ENCODE data around the gene SFRP2. TPM values are rescaled to one million over a fixed set of nuclear protein-coding genes. Genes with fewer than 3 reads are reported as not detected.

Gene SFRP2
- total RNA-seq, 5 donors from 2014 or later (not counting 1 experiment from before 2014, with no cell fraction given): 0.36 to 0.82 (median 0.47) TPM; not detected in 2

DNA sequence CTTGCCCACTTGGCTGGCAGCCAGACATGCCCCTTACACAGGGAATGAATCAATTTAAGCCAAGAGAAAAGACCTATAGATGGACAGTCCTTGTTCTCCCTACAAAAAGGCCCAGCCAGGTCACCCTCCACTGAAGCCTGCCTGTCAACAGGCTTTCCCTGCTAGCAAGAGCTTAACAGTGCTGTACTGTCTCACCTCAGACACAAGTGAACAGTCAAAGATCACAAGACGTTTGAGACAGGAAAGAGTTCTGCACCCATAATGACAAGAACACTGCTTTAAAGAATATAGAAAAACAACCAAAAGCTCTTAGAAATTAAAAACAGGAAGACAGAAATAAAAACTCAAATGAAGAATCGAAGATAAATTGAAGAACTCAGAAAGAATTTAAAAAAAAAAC, 33.7 kb downstream of the SFRP2 start:
- Histone ChIP-seq H3K9me3 (no peaks in the 10 kb centered on the region), H3K4me1 (ENCODE audit: control insufficient read depth in 1 of 2, extremely low read depth in 1 of 2, insufficient read depth in 2 of 2, low read length in 2 of 2) (peaks cover 16 to 18% of the 10 kb centered on the region in 2 experiments), H3K27ac (ENCODE audit: low read length) (no peak overlapping the region), H3K36me3 (ENCODE audit: control insufficient read depth in 2 of 2, extremely low read depth in 1 of 2, insufficient read depth in 1 of 2, low read length in 1 of 2) (no peaks in the 10 kb centered on the region), H3K4me3 (ENCODE audit: control insufficient read depth in 1 of 2, extremely low read depth in 1 of 2, low read length in 1 of 2) (no peak overlapping the region), H3K27me3 (replicated peaks in 1 of 2; ENCODE audit: control insufficient read depth in 2 of 2, extremely low read depth in 1 of 2, insufficient read depth in 2 of 2, low read length in 1 of 2) (peaks cover 0 to 24% of the 10 kb centered on the region in 2 experiments)
- peaks cover 4 to 26% of the 10 kb centered on the region in 2 donors for H3K27me3 Mint-ChIP-seq
- ChIA-PET CTCF (interaction anchor here in 1 of 2 donors (0.7 kb wide), 1 partner anchor 908 kb away, joined by 4 read pairs; no protein-coding TSS in a partner anchor), POLR2A (interaction anchor here (0.6 kb wide), 3 partner anchors 20 to 576 kb away, joined by 3 to 4 read pairs (median 3); no protein-coding TSS in a partner anchor)
- peaks cover 39 to 45% (median 40%) of the 10 kb centered on the region in 3 donors for H3K4me1 Mint-ChIP-seq
- H3K4me3 Mint-ChIP-seq: peak overlapping the region in 2 of 3 donors; percentile 21 to 39
- H3K27ac Mint-ChIP-seq: peak overlapping the region; percentile 91 to 95
- no peaks in the 10 kb centered on the region for H3K36me3 Mint-ChIP-seq
- no peaks in the 10 kb centered on the region for H3K9me3 Mint-ChIP-seq
- ATAC-seq (replicated peaks in 1 of 4) (peak; percentile 58 to 81 (median 68)), DNase-seq (peak in 10 of 35 experiments; percentile 1 to 33 (median 12))
- WGBS (ENCODE audit: insufficient coverage): no CpG with 5 or more reads among the region's 2 CpGs

DNA sequence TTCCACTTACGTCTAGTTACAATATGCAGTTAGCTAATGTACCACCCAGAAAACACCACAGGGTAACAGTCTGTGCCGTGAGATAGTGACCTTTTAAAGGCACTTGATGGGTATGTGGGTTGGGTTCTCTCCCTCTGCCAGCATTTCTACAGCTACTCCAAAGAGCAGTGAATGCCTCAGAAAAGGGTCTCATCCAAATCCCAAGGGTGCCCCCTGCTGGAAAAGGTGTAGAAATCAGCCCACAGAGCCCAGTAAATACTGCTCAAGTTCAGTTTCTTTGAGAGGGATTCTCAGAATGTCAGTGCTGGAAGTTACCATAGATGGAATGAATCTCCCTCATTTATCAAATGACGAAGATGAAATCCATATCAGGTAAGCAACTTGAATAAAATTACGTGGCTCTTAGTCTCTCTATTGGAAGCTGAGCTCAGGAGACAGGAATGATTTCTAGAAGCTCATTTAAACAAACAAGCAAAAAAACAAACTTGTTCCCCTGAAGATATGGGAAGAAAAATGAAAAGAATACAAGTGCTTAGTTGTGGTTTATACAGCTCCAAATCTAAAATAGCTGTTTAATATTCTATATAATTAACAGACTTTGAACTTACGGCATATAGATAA, 38.6 kb downstream of the SFRP2 start:
- peaks cover 0 to 5% of the 10 kb centered on the region in 2 donors for H3K27me3 Mint-ChIP-seq
- H3K27me3 ChIP-seq (replicated peaks in 1 of 2; ENCODE audit: control insufficient read depth in 2 of 2, extremely low read depth in 1 of 2, insufficient read depth in 2 of 2, low read length in 1 of 2): no peaks in the 10 kb centered on the region

DNA sequence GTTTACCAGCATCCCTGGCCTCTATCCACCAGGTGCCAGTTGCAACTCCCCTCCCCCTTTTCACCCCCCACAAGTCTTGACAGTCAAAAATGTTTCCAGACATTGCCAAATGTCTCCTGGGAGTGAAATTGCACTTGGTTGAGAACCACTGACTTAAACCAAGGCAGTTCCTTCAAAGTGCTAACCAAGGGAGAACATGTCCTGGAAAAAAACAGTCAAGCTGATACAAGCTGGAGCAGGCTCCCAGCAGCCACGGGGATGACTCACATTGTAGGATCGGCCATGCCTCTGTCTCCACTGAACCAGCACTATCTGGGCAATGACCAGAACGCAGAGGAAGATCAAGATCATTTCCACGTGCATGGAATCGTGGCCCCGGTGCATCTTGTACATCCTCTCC, 40.5 kb downstream of the SFRP2 start:
- peaks cover 0 to 5% of the 10 kb centered on the region in 2 experiments for H3K27me3 ChIP-seq (replicated peaks in 1 of 2; ENCODE audit: control insufficient read depth in 2 of 2, extremely low read depth in 1 of 2, insufficient read depth in 2 of 2, low read length in 1 of 2)
- Mint-ChIP-seq H3K4me1 (no peaks in the 10 kb centered on the region), H3K27me3 (peaks cover 0 to 5% of the 10 kb centered on the region in 2 donors), H3K27ac (no peak overlapping the region), H3K9me3 (no peaks in the 10 kb centered on the region), H3K36me3 (no peaks in the 10 kb centered on the region), H3K4me3 (no peak overlapping the region)
- H3K4me1 ChIP-seq (ENCODE audit: control insufficient read depth in 1 of 2, extremely low read depth in 1 of 2, insufficient read depth in 2 of 2, low read length in 2 of 2): no peaks in the 10 kb centered on the region
- no peak overlapping the region for H3K4me3 ChIP-seq (ENCODE audit: control insufficient read depth in 1 of 2, extremely low read depth in 1 of 2, low read length in 1 of 2)
- DNase-seq (no peak), ATAC-seq (replicated peaks in 1 of 4) (no peak)
- H3K36me3 ChIP-seq (ENCODE audit: control insufficient read depth in 2 of 2, extremely low read depth in 1 of 2, insufficient read depth in 1 of 2, low read length in 1 of 2): no peaks in the 10 kb centered on the region
- CTCF ChIA-PET: no interaction called here
- WGBS (ENCODE audit: insufficient coverage): 86% methylated on average over 3 of the region's 6 CpGs
- H3K27ac ChIP-seq (ENCODE audit: low read length): no peak overlapping the region
- H3K9me3 ChIP-seq: no peaks in the 10 kb centered on the region
- POLR2A ChIA-PET: interaction anchor here in 1 of 2 donors (0.7 kb wide), 1 partner anchor 24 kb away, joined by 3 read pairs; no protein-coding TSS in a partner anchor

More for the DNA sequence above, 38.6 kb downstream of the SFRP2 start:
- WGBS (ENCODE audit: insufficient coverage): no CpG with 5 or more reads among the region's 5 CpGs
- H3K4me1 ChIP-seq (ENCODE audit: control insufficient read depth in 1 of 2, extremely low read depth in 1 of 2, insufficient read depth in 2 of 2, low read length in 2 of 2): peaks cover 7 to 8% of the 10 kb centered on the region in 2 experiments
- peak in 34 of 35 experiments; percentile 21 to 76 (median 45) for DNase-seq
- ATAC-seq (replicated peaks in 1 of 4): peak; percentile 58 to 75 (median 70)
- H3K9me3 Mint-ChIP-seq: no peaks in the 10 kb centered on the region
- H3K36me3 ChIP-seq (ENCODE audit: control insufficient read depth in 2 of 2, extremely low read depth in 1 of 2, insufficient read depth in 1 of 2, low read length in 1 of 2): no peaks in the 10 kb centered on the region
- H3K9me3 ChIP-seq: no peaks in the 10 kb centered on the region
- H3K36me3 Mint-ChIP-seq: no peaks in the 10 kb centered on the region
- POLR2A ChIA-PET: interaction anchor here in 1 of 2 donors (0.6 kb wide), 1 partner anchor 110 kb away, joined by 4 read pairs; no protein-coding TSS in a partner anchor
- H3K27ac Mint-ChIP-seq: no peak overlapping the region
- H3K4me1 Mint-ChIP-seq: peaks cover 10 to 12% (median 10%) of the 10 kb centered on the region in 3 donors
- H3K4me3 ChIP-seq (ENCODE audit: control insufficient read depth in 1 of 2, extremely low read depth in 1 of 2, low read length in 1 of 2): no peak overlapping the region
- CTCF ChIA-PET: interaction anchor here (0.5 to 1.9 kb wide), 14 partner anchors 9 to 667 kb away, joined by 3 to 12 read pairs (median 3); no protein-coding TSS in a partner anchor
- H3K4me3 Mint-ChIP-seq: no peak overlapping the region
- no peak overlapping the region for H3K27ac ChIP-seq (ENCODE audit: low read length)

DNA sequence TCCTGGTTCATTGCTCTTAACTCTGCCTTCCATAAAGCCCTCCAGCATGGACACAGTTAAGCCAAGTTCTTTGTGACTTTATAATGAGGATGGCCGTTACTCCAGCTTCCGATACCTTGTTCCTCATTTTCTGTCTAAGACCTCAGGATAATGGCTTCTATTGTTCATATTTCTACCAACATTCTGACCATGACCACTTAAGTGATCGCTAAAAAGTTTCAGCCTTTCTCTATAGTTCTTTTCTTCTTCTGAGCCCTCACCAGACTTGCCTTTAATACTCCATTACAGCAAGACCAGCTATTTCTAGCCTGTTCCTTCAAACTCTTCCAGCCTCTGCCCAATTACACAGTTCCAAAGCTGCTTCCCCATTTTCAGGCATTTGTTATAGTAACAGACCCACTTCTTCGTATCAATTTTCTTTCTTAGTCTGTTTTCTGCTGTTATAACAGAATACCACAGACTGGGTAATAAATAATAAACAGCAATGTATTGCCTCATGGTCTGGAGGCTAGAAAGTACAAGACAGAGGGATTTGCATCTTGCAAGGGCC, 41.4 kb downstream of the SFRP2 start:
- no peaks in the 10 kb centered on the region for H3K36me3 Mint-ChIP-seq
- DNase-seq (no peak), ATAC-seq (replicated peaks in 1 of 4) (no peak)
- Histone ChIP-seq H3K9me3 (no peaks in the 10 kb centered on the region), H3K27me3 (replicated peaks in 1 of 2; ENCODE audit: control insufficient read depth in 2 of 2, extremely low read depth in 1 of 2, insufficient read depth in 2 of 2, low read length in 1 of 2) (peaks cover 0 to 5% of the 10 kb centered on the region in 2 experiments), H3K27ac (ENCODE audit: low read length) (no peak overlapping the region), H3K36me3 (ENCODE audit: control insufficient read depth in 2 of 2, extremely low read depth in 1 of 2, insufficient read depth in 1 of 2, low read length in 1 of 2) (no peaks in the 10 kb centered on the region), H3K4me1 (ENCODE audit: control insufficient read depth in 1 of 2, extremely low read depth in 1 of 2, insufficient read depth in 2 of 2, low read length in 2 of 2) (no peaks in the 10 kb centered on the region), H3K4me3 (ENCODE audit: control insufficient read depth in 1 of 2, extremely low read depth in 1 of 2, low read length in 1 of 2) (no peak overlapping the region)
- H3K9me3 Mint-ChIP-seq: no peaks in the 10 kb centered on the region
- H3K27ac Mint-ChIP-seq: no peak overlapping the region
- POLR2A ChIA-PET: no interaction called here
- no peaks in the 10 kb centered on the region for H3K4me1 Mint-ChIP-seq
- CTCF ChIA-PET: interaction anchor here in 1 of 2 donors (0.6 to 1.2 kb wide), 2 partner anchors 176 to 1786 kb away, joined by 3 read pairs; no protein-coding TSS in a partner anchor
- WGBS (ENCODE audit: insufficient coverage): 71% methylated on average over 1 of the region's 4 CpGs
- peaks cover 0 to 5% of the 10 kb centered on the region in 2 donors for H3K27me3 Mint-ChIP-seq
- no peak overlapping the region for H3K4me3 Mint-ChIP-seq

DNA sequence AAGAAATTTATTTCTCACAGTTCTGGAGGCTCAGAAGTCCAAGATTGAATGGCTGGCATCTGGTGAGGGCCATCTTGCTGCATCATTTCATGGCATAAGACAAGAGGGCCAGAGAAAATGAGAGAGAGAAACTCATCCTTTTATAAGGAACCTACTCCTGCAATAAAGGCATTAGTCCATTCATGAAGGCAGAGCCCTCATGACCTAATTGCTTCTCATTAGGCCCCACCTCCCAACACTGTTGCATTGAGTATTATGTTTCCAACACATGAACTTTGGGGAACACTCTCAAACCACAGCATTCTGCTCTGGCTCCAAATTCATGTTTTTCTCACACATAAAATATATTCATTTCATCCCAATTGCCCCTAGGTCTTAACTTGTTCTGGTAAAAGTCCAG, 43.2 kb downstream of the SFRP2 start:
- CTCF ChIA-PET: no interaction called here

DNA sequence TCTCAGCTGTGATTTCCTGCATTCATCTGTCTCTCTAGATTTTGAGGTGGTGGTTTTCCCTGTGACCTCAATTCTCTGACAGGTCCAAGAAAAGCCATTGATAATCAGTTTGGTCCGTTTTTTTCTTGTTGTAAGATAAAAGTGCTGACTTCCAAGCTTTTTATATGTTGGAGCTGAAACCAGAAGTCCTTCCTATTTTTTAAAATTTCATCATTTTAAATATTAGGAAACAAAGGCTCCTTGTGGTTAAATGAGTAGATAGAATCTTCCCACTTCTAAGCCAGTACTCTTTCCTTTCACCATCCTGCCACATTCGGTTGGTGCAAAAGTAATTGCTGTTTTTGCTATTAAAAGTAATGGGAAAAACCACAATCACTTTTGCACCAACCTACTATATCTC, 47.3 kb downstream of the SFRP2 start:
- no peak for DNase-seq
- CTCF ChIA-PET: interaction anchor here in 1 of 2 donors (0.6 to 1.7 kb wide), 2 partner anchors 9 to 580 kb away, joined by 3 to 6 read pairs; no protein-coding TSS in a partner anchor

More for the DNA sequence above, 43.2 kb downstream of the SFRP2 start:
- H3K27ac ChIP-seq (ENCODE audit: low read length): no peak overlapping the region
- POLR2A ChIA-PET: no interaction called here
- DNase-seq (no peak), ATAC-seq (replicated peaks in 1 of 4) (no peak)
- peaks cover 3% of the 10 kb centered on the region in 3 donors for H3K9me3 Mint-ChIP-seq
- H3K4me1 ChIP-seq (ENCODE audit: control insufficient read depth in 1 of 2, extremely low read depth in 1 of 2, insufficient read depth in 2 of 2, low read length in 2 of 2): no peaks in the 10 kb centered on the region
- H3K27me3 ChIP-seq (replicated peaks in 1 of 2; ENCODE audit: control insufficient read depth in 2 of 2, extremely low read depth in 1 of 2, insufficient read depth in 2 of 2, low read length in 1 of 2): peaks cover 0 to 8% of the 10 kb centered on the region in 2 experiments
- H3K36me3 ChIP-seq (ENCODE audit: control insufficient read depth in 2 of 2, extremely low read depth in 1 of 2, insufficient read depth in 1 of 2, low read length in 1 of 2): no peaks in the 10 kb centered on the region
- peaks cover 3% of the 10 kb centered on the region for H3K36me3 Mint-ChIP-seq
- peaks cover 3 to 4% of the 10 kb centered on the region in 2 donors for H3K27me3 Mint-ChIP-seq
- H3K4me3 ChIP-seq (ENCODE audit: control insufficient read depth in 1 of 2, extremely low read depth in 1 of 2, low read length in 1 of 2): no peak overlapping the region
- H3K27ac Mint-ChIP-seq: no peak overlapping the region
- H3K4me1 Mint-ChIP-seq: no peaks in the 10 kb centered on the region
- no peak overlapping the region for H3K4me3 Mint-ChIP-seq
- H3K9me3 ChIP-seq: peaks cover 2% of the 10 kb centered on the region

More for the DNA sequence above, 47.3 kb downstream of the SFRP2 start:
- Mint-ChIP-seq H3K9me3 (peaks cover 5 to 6% (median 5%) of the 10 kb centered on the region in 3 donors), H3K27me3 (peaks cover 5 to 12% of the 10 kb centered on the region in 2 donors), H3K36me3 (peaks cover 9% of the 10 kb centered on the region), H3K4me3 (no peak overlapping the region), H3K27ac (no peak overlapping the region), H3K4me1 (no peaks in the 10 kb centered on the region)
- POLR2A ChIA-PET: no interaction called here
- no peak overlapping the region for H3K27ac ChIP-seq (ENCODE audit: low read length)
- H3K36me3 ChIP-seq (ENCODE audit: control insufficient read depth in 2 of 2, extremely low read depth in 1 of 2, insufficient read depth in 1 of 2, low read length in 1 of 2): no peaks in the 10 kb centered on the region
- no peak overlapping the region for H3K4me3 ChIP-seq (ENCODE audit: control insufficient read depth in 1 of 2, extremely low read depth in 1 of 2, low read length in 1 of 2)
- H3K9me3 ChIP-seq: peaks cover 2% of the 10 kb centered on the region
- H3K4me1 ChIP-seq (ENCODE audit: control insufficient read depth in 1 of 2, extremely low read depth in 1 of 2, insufficient read depth in 2 of 2, low read length in 2 of 2): no peaks in the 10 kb centered on the region
- no peak for ATAC-seq (replicated peaks in 1 of 4)
- no CpG with 5 or more reads among the region's 2 CpGs for WGBS (ENCODE audit: insufficient coverage)
- peaks cover 0 to 10% of the 10 kb centered on the region in 2 experiments for H3K27me3 ChIP-seq (replicated peaks in 1 of 2; ENCODE audit: control insufficient read depth in 2 of 2, extremely low read depth in 1 of 2, insufficient read depth in 2 of 2, low read length in 1 of 2)

Data from T-cell (primary cell).